ENCODE data around the gene FMO5.

The FMO5 gene, protein sequence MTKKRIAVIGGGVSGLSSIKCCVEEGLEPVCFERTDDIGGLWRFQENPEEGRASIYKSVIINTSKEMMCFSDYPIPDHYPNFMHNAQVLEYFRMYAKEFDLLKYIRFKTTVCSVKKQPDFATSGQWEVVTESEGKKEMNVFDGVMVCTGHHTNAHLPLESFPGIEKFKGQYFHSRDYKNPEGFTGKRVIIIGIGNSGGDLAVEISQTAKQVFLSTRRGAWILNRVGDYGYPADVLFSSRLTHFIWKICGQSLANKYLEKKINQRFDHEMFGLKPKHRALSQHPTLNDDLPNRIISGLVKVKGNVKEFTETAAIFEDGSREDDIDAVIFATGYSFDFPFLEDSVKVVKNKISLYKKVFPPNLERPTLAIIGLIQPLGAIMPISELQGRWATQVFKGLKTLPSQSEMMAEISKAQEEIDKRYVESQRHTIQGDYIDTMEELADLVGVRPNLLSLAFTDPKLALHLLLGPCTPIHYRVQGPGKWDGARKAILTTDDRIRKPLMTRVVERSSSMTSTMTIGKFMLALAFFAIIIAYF

DNA sequence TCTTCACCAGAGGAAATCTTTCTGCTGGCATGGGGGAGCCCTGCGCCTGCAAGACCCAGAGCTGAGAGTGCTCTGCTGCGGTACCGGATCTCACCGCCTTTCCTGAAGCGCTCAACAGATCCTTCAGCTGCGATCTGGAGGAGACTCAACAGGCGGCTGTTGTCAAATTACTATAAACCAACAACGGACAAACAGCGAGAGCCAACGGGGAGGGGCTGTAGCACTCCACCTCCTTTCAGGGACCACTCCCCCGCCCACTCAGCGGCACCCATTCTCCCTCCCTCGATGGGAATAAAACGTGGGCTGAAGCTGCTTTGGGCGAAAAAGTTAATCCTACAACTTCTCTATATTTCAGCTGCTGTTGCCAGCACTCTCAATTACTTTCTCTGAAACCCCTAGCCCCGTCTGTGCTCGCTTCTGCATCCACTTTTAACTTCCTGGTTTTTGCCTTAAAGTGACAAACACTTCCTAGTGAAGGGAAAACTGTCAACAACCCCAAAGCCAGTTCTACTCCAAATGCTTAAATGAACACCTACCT lies at the start of gene FMO5:
TSS of gene FMO5 (minus strand) at position 147 of the 538 bp plus-strand sequence. CDS start 310 bp downstream, outside the sequence.
- in situ Hi-C loops (cut with MboI; ENCODE audit: low sequenced_read_pairs), result no loop called here

DNA sequence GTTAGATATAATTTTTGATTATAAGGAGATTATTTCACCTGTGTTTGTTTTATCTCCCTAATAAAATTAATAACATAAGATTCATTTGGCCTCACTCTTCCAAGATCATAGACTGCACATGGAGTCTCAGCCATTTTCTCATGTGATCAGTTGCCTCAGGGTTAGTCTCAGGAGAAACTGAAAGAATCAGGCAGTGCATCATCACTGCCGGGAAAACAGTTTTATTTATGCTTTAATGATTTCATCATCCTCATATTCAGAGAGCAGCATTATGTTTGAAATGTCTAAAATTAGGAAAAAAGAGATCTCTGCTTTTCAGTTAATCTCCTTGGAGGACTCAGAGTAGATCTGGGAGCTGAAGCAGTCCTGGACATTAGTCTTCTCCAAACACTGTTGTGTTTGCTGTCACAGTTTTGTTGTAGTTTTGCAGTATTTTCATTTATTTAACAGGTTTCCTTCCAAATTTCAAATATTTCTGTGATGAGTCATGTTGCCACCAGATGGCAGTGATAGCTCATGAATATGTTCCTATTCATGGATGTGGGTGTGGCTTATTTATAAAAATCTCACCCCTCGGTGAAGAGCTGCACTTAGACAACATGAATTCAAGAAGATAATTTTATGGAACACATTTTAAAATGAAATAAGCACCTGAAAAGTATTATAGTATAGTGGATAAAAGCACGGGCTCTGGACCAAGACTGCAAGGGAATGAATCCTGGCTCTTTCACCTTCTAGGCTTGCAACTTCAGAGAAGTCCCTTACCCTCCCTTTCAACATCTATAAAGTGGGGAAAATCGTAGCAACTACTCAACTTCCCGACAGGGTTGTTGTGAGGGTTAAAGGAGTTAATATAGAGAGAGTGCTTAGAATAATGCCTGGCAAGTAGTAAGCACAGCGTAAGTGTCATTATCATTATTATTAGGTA lies 48.5 kb upstream of the FMO5 start:
- in situ Hi-C loops (cut with MboI; ENCODE audit: low sequenced_read_pairs), result no loop called here

DNA sequence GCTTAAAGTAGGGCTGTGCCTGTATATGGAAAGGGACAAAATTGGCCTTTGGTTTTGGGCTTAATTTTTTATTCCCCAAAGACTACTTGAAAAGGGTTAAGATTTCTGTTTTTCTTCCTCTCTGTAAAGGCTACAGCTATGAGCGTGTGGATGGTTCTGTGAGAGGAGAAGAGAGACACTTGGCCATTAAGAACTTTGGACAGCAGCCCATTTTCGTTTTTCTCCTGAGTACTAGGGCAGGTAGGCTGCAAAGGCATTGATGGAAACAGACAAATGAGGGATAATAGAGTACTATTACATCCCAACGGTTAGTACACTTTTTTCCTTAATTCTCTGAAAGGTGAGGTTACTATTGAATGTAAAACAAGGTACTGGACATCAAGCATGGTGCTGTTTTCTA lies 46.9 kb upstream of the FMO5 start:
- in situ Hi-C loops (cut with MboI; ENCODE audit: low sequenced_read_pairs), result no loop called here

DNA sequence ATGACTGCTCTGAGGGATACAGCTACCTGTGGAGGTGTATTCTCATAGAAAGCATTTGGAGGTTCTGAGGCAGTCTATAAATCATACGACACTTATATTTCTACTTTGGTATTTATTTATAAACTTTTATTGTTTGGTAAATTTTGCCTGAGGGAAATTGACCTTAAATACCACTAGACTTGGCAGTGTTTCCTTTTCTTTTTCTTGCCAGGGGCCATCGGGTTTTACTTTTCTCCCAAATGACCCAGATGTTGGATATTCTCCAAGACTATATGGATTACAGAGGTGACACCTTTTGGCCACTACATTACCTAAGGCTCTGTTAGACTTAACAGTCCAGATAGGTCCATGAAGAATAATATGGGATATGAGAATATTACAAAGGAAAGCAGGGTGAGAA lies 45.6 kb upstream of the FMO5 start:
- in situ Hi-C loops (cut with MboI; ENCODE audit: low sequenced_read_pairs), result no loop called here

DNA sequence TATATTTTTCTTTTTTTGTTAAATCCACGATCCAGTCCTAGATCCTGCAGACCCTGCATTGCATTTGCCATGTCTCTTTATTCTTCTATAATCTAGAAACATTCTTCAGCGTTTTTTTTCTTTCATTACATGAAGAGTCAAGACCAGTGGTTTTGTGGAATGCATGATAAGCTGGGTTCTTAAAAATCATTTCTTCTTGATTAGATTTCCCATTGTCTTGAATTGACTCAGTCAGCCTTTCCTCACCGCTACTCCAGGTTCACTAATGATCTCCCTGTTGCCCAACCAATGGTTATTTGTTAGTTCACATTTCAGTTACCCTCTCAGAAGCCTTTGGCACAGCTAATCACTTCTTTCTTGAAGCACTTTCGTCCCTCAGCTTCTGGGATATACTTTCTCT lies 42.6 kb upstream of the FMO5 start:
- in situ Hi-C loops (cut with MboI; ENCODE audit: low sequenced_read_pairs), result no loop called here

GRCh38 chr1:147266381-147266780 lies 41.2 kb upstream of the FMO5 start:
- in situ Hi-C loops (cut with MboI; ENCODE audit: low sequenced_read_pairs), result no loop called here

DNA sequence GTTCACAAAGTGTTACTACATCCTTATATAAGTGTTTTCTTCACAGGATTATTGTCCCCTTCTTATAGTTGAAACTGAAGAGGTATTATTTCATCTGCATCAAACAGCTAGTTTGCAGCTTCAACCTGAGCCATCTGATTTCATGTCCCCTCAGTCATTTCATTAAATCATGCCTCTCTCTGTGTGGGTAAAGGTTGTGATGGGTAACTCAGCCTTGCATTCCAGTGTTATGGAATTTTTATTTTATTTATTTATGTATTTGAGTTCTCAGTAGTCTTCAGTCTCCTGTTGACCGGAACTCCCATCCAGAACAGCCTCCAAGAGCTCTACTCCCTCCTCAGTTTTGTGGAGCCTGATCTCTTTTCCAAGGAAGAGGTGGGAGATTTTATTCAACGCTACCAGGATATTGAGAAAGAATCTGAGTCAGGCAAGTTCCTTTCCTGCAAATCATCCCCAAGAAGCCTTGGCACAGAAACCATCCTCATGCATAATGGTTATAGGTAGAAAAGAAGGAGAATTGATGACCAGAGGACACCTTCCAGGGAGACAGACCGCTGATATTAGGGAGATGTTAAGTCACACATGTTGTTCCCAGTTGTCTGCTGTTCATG lies 39.1 kb upstream of the FMO5 start:
- in situ Hi-C loops (cut with MboI; ENCODE audit: low sequenced_read_pairs), result no loop called here

DNA sequence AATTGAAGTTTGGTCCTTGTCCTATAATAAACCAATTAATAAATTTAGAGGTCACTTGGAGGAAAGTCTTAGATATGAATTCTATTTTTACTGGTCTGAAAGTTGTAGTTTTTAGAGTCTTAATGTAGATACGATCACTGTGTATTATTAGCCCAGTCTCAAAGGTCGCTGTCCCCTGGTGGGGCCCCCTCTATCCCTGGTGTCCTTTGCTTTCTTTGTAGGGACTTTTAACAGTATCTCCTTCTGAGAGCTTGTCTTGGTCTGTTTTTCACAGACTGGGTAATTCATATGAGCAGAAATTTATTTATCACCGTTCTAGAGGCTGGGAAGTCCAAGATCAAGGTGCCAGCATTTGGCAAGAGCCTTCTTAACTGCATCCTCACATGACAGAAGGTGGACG lies 35.8 kb upstream of the FMO5 start:
- in situ Hi-C loops (cut with MboI; ENCODE audit: low sequenced_read_pairs), result no loop called here

- in situ Hi-C loops (cut with MboI; ENCODE audit: low sequenced_read_pairs), result no loop called here
Observed at GRCh38 chr1:147252540-147252939, 27.4 kb upstream of the FMO5 start.

DNA sequence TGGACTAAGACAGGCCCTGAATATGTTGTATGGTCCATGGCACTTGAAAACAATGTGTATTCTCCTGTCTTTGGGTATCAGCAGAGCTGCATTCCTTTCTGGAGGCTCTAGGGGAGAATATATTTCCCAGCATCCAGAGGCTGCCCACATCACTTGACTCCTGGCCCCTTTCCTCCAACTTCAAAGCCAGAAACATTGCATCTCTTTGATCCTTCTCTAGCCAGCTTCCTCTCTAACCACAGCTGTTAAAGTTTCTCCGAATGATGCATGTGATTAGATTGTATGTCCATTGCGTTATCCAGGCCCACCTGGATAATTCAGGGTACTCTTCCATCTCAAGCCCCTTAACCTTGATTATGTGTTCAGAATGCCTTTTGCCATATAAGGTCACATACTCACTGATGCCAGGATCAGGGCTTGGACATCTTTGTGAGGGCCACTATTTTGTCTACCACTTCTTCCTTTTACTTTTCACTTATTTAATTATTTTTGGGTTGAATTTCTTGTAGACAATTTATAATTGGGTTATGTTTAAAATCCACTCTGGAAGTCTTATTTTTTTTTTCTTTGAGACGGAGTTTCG lies 22.6 kb upstream of the FMO5 start:
- in situ Hi-C loops (cut with MboI; ENCODE audit: low sequenced_read_pairs), result no loop called here

DNA sequence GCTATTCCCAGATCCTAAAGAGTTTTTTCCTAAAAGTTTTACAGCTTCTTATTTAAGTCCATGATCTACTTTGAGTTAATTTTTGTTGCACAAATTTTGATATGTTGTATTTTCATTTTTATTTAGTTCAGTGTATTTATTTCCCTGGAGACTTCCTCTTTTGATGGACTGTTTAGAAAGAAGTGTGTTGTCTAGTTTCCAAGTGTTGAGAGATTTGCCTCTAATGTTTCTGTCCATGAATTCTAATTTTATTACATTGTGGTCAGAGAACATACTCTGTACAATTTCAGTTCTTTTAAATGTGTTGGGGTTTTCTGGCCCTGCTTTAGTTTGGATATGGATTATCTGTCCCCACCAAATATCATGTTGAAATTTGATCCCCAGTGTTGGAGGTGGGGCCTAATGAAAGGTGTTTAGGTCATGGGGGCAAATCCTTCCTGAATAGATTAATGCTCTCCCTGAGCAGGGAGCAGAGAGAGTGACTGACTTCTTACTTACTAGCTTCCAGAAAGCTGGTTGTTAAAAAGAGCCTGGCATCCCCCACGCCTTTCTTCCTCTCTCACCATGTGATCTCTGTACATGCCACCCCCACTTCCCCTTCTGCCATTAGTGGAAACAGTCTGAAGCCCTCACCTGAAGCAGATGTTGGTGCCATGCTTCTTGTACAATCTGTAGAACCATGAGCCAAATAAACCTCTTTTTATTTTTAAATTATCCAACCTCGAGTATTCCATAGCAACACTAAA lies 21.9 kb upstream of the FMO5 start:
- in situ Hi-C loops (cut with MboI; ENCODE audit: low sequenced_read_pairs), result no loop called here

GRCh38 chr1:147246044-147246690 lies 21.0 kb upstream of the FMO5 start:
- in situ Hi-C loops (cut with MboI; ENCODE audit: low sequenced_read_pairs), result no loop called here

DNA sequence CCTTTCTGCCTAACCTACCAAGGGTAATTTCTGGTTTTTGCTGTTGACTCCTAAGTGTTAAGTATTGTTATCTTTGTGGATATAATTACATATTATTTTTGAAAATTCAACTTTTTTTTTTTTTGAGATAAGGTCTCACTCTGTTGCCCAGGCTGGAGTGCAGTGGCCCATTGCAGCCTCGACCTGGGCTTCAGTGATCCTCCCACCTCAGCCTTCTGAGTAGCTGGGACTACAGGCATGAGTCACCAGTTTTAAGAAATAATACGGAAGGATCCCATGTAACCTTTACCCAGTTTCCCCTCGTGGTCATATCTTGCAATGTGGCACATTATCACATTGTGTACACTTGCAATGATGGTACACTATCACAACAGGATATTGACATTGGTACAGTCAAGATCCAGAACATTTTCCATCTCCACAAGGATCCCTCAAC lies 20.5 kb upstream of the FMO5 start:
- in situ Hi-C loops (cut with MboI; ENCODE audit: low sequenced_read_pairs), result no loop called here

GRCh38 chr1:147245129-147245528 lies 20.0 kb upstream of the FMO5 start:
- in situ Hi-C loops (cut with MboI; ENCODE audit: low sequenced_read_pairs), result no loop called here

DNA sequence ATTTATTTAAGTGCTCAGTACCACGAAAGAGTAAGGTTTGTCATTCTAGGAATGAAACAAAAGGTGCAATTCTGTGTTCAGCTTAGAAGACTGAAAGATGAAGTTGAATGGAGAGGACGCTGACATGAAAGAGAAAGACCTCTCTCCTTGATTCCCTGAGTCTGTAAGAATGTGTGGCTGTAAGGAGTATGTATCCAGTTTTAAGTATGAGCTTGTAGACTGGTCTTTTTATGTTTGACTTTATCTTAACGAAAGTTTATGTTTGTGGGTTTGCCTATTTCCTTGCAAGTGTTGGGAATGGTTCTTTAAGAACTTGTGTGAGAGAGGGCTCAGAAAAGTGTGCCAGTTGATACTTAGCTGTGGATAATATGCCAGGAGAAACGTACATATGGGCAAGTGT lies 18.7 kb upstream of the FMO5 start:
- in situ Hi-C loops (cut with MboI; ENCODE audit: low sequenced_read_pairs), result no loop called here

DNA sequence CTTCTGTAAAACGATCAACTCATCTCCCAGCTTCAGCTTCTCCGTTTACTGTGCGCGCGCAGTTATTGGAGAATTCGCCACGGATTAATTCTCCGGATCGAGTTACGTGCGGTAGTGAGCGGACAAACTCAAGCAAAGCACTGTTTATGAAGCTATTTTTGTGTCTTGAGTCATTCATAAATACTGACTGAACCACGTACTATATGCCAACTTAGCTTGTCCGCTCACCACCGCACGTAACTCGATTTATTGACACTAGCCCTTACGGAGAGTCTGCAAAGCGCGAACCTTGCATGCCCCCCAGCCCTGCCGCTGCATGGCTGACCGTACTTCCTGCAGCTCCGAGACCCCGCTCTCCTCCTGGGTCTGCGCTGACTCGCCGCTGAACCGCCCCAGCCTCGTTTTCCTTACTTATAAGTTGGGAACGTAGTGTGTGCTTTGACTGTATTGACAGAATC lies 18.1 kb upstream of the FMO5 start:
- in situ Hi-C loops (cut with MboI; ENCODE audit: low sequenced_read_pairs), result no loop called here

GRCh38 chr1:147242449-147243227 lies 17.5 kb upstream of the FMO5 start, which contains the start of gene CHD1L:
TSS of gene CHD1L (plus strand) at chr1:147242684. CDS start at chr1:147242704, 20 bp downstream.
- in situ Hi-C loops (cut with MboI; ENCODE audit: low sequenced_read_pairs), result no loop called here

GRCh38 chr1:147241934-147242448 lies 16.9 kb upstream of the FMO5 start:
- in situ Hi-C loops (cut with MboI; ENCODE audit: low sequenced_read_pairs), result no loop called here

Data from hTERT RPE-1 (cell line).